ENCODE data around the gene SLC1A5. TPM values are rescaled to one million over a fixed set of nuclear protein-coding genes. Genes with fewer than 3 reads are reported as not detected.
"Not testable (repeated sequence)": the region's sequence is repeated elsewhere in the genome, so short reads cannot be mapped to it uniquely, and the experiment has no call there.

Gene SLC1A5
- total RNA-seq, 1 donor from 2014 or later, result 86.8 TPM

- intact Hi-C loops (cut with DNase I), result no loop called here
- no peak for DNase-seq (ENCODE audit: low spot score in 2 of 2)
These were observed 18.3 kb upstream of the SLC1A5 start for GRCh38 chr19:46806656-46807055.

GRCh38 chr19:46804432-46804831, 16.0 kb upstream of the SLC1A5 start:
- H3K36me3 ChIP-seq; intact Hi-C loops (cut with DNase I); H3K9me3 ChIP-seq; H3K27ac ChIP-seq; DNase-seq (ENCODE audit: low spot score in 2 of 2); H3K27me3 ChIP-seq; H3K4me1 ChIP-seq; H3K4me3 ChIP-seq: not testable (repeated sequence)

More at GRCh38 chr19:46806656-46807055, 18.3 kb upstream of the SLC1A5 start:
- Histone ChIP-seq H3K4me1 (no peaks in the 10 kb centered on the region), H3K4me3 (no peak overlapping the region), H3K36me3 (no peaks in the 10 kb centered on the region), H3K27ac (no peak overlapping the region), H3K9me3 (no peaks in the 10 kb centered on the region), H3K27me3 (no peaks in the 10 kb centered on the region)
- TF ChIP-seq, protein P1, sequence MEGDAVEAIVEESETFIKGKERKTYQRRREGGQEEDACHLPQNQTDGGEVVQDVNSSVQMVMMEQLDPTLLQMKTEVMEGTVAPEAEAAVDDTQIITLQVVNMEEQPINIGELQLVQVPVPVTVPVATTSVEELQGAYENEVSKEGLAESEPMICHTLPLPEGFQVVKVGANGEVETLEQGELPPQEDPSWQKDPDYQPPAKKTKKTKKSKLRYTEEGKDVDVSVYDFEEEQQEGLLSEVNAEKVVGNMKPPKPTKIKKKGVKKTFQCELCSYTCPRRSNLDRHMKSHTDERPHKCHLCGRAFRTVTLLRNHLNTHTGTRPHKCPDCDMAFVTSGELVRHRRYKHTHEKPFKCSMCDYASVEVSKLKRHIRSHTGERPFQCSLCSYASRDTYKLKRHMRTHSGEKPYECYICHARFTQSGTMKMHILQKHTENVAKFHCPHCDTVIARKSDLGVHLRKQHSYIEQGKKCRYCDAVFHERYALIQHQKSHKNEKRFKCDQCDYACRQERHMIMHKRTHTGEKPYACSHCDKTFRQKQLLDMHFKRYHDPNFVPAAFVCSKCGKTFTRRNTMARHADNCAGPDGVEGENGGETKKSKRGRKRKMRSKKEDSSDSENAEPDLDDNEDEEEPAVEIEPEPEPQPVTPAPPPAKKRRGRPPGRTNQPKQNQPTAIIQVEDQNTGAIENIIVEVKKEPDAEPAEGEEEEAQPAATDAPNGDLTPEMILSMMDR (IDR thresholded peaks at IDR 0.05), result no peak

GRCh38 chr19:46803555-46803954, 15.2 kb upstream of the SLC1A5 start:
- TF ChIP-seq, protein P1 (IDR thresholded peaks at IDR 0.05), result no peak

DNA sequence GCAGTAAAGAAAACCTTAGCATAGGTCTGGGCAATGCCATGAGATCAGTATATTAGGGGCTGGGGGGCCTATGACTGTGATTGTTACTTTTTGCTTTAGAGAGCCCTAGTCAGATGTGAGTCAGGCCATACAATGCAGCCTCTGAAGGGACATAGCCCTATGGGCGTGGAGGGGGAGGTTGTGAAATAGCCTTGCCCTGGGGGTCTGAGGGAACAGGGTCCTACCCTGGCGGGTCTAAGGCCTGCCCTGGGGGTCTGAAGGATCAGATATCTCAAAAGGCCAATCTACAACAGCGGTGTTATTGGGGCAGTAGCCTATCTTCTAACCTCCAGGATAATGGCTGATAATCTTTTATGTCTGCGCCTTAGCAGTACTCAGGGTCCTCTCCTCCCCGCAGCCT, 13.8 kb upstream of the SLC1A5 start:
- H3K4me1 ChIP-seq, result no peaks in the 10 kb centered on the region
- TF ChIP-seq, protein P1 (IDR thresholded peaks at IDR 0.05), result no peak
- H3K4me3 ChIP-seq, result no peak overlapping the region
- no peaks in the 10 kb centered on the region for H3K36me3 ChIP-seq
- no peak for DNase-seq (ENCODE audit: low spot score in 2 of 2)
- intact Hi-C loops (cut with DNase I), result no loop called here
- H3K9me3 ChIP-seq, result no peaks in the 10 kb centered on the region
- H3K27me3 ChIP-seq, result no peaks in the 10 kb centered on the region
- H3K27ac ChIP-seq, result no peak overlapping the region

More at GRCh38 chr19:46803555-46803954, 15.2 kb upstream of the SLC1A5 start:
- Histone ChIP-seq H3K9me3 (no peaks in the 10 kb centered on the region), H3K27me3 (no peaks in the 10 kb centered on the region), H3K4me1 (no peaks in the 10 kb centered on the region), H3K36me3 (no peaks in the 10 kb centered on the region), H3K27ac (no peak overlapping the region), H3K4me3 (no peak overlapping the region)
- intact Hi-C loops (cut with DNase I), result no loop called here
- DNase-seq (ENCODE audit: low spot score in 2 of 2), result no peak

- Histone ChIP-seq H3K4me3 (no peak overlapping the region), H3K4me1 (peaks cover 0 to 2% of the 10 kb centered on the region in 2 donors), H3K36me3 (no peaks in the 10 kb centered on the region), H3K27ac (no peak overlapping the region), H3K9me3 (no peaks in the 10 kb centered on the region), H3K27me3 (no peaks in the 10 kb centered on the region)
- TF ChIP-seq, protein P1 (IDR thresholded peaks at IDR 0.05), result no peak
- DNase-seq (ENCODE audit: low spot score in 2 of 2), result no peak
- intact Hi-C loops (cut with DNase I), result no loop called here
These were observed 10.3 kb upstream of the SLC1A5 start for GRCh38 chr19:46798713-46799112.

DNA sequence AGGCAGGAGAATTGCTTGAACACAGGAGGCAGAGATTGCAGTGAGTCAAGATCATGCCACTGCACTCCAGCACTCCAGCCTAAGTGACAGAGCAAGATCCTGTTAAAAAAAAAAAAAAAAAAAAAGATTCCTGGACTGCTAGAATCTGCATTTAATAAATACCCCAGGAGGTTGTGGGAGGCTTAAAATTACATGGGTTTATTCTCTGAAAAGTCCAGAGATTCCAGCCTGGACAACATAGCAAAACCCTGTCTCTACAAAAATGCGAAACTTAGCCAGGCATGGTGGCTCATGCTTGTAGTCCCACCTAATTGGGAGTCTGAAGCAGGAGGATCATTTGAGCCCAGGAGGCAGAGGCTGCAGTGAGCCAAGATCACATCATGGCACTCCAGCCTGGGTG, 9.5 kb upstream of the SLC1A5 start:
- DNase-seq (ENCODE audit: low spot score in 2 of 2), result no peak
- Histone ChIP-seq H3K36me3 (no peaks in the 10 kb centered on the region), H3K4me3 (no peak overlapping the region), H3K27me3 (no peaks in the 10 kb centered on the region), H3K9me3 (no peaks in the 10 kb centered on the region), H3K4me1 (peaks cover 0 to 2% of the 10 kb centered on the region in 2 donors), H3K27ac (no peak overlapping the region)
- intact Hi-C loops (cut with DNase I), result no loop called here
- TF ChIP-seq, protein P1 (IDR thresholded peaks at IDR 0.05), result no peak

All from ascending aorta (tissue), 2 donors.